Measurements from ENCODE around the gene RIOK1. TPM values are rescaled to one million over a fixed set of nuclear protein-coding genes. Genes with fewer than 3 reads are reported as not detected.
"Not testable (repeated sequence)": the region's sequence is repeated elsewhere in the genome, so short reads cannot be mapped to it uniquely, and the experiment has no call there.

Gene RIOK1
- total RNA-seq, 1 donor from 2014 or later = 24.1 TPM

DNA sequence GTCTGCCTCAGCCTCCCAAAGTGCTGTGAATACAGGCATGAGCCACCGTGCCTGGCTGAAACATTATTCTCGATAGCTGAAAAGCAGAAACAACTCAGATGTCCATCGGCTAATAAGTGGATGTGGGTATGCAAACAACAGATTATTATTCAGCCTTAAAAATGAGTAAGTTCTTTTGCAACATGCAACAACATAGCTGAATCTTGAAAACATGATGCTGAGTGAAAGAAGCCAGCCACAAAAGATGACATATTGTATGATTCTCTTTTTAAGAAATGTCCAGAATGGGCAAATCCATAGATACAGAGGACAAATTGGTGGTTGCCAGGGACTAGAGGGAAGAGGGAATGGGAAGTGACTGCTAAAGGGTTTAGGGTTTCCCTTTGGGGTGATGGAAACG, 61.7 kb downstream of the RIOK1 start:
- H3K36me3 Mint-ChIP-seq = no peaks in the 10 kb centered on the region
- DNase-seq (ENCODE audit: low spot score in 2 of 2, unreplicated experiment in 2 of 2) = no peak
- H3K27ac Mint-ChIP-seq = no peak overlapping the region
- TF ChIP-seq, protein P1, sequence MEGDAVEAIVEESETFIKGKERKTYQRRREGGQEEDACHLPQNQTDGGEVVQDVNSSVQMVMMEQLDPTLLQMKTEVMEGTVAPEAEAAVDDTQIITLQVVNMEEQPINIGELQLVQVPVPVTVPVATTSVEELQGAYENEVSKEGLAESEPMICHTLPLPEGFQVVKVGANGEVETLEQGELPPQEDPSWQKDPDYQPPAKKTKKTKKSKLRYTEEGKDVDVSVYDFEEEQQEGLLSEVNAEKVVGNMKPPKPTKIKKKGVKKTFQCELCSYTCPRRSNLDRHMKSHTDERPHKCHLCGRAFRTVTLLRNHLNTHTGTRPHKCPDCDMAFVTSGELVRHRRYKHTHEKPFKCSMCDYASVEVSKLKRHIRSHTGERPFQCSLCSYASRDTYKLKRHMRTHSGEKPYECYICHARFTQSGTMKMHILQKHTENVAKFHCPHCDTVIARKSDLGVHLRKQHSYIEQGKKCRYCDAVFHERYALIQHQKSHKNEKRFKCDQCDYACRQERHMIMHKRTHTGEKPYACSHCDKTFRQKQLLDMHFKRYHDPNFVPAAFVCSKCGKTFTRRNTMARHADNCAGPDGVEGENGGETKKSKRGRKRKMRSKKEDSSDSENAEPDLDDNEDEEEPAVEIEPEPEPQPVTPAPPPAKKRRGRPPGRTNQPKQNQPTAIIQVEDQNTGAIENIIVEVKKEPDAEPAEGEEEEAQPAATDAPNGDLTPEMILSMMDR (IDR thresholded peaks at IDR 0.05; ENCODE audit: unreplicated experiment) = no peak
- no peak overlapping the region for H3K4me3 Mint-ChIP-seq
- no peaks in the 10 kb centered on the region for H3K9me3 Mint-ChIP-seq
- no peaks in the 10 kb centered on the region for H3K27me3 Mint-ChIP-seq (ENCODE audit: low read depth)
- peaks cover 4% of the 10 kb centered on the region for H3K4me1 Mint-ChIP-seq

DNA sequence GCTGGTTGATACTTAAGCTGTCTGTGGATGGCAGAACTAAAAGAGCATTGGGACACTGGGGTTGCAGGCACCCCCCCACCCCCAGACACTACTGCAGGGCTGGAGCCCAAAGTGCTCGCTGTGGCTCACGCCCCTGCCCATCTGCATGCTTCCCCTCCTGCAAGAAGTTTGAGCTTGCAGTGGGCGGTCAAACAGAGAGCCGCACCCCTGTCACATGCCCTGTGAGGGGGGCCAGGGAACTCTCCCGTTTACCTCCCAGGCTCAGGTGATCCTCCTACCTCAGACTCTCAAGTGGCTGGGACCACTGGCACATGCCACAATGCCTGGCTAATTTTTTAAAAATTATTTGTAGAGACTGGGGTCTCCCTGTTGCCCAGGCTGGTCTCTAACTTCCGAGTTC, 63.3 kb downstream of the RIOK1 start:
- peaks cover 6% of the 10 kb centered on the region for H3K9me3 Mint-ChIP-seq

DNA sequence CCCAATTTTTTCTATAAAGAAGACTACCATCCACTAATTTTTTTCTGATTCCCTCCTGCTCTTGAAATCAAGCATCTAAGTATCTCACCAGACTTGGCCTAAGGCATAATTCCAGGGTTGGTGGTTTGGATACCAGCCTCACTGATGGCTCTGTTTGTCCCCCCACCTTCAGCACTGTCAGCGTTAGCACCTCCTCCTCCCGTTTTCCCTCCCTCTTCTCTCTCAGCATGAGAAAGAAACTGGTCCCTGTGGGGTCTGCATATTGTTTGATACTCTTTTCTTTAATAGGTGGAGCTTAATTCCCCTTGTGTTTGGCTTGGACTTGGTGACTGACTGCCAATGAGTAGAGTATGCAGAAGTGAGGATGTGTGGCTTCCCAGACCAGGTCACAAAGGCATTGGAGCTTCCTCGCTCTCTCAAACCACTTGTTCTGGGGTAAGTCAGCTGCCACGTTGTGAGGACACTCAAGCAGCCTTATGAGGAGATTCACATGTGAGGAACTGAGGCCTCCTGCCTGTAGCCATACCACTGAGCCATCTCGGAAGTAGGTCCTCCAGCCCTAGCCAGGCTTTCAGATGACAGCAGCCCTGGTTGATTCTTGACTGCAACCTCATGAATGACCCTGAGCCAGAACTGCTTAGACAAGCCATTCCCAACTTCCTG, 65.2 kb downstream of the RIOK1 start:
- no peaks in the 10 kb centered on the region for H3K36me3 Mint-ChIP-seq
- TF ChIP-seq, protein P1 (IDR thresholded peaks at IDR 0.05; ENCODE audit: unreplicated experiment) = no peak
- H3K4me1 Mint-ChIP-seq = peaks cover 9% of the 10 kb centered on the region
- peaks cover 6% of the 10 kb centered on the region for H3K9me3 Mint-ChIP-seq
- no peaks in the 10 kb centered on the region for H3K27me3 Mint-ChIP-seq (ENCODE audit: low read depth)
- H3K4me3 Mint-ChIP-seq = no peak overlapping the region
- no peak for DNase-seq (ENCODE audit: low spot score in 2 of 2, unreplicated experiment in 2 of 2)
- H3K27ac Mint-ChIP-seq = no peak overlapping the region

More for the DNA sequence above, 63.3 kb downstream of the RIOK1 start:
- no peak overlapping the region for H3K27ac Mint-ChIP-seq
- DNase-seq (ENCODE audit: low spot score in 2 of 2, unreplicated experiment in 2 of 2) = no peak
- no peaks in the 10 kb centered on the region for H3K36me3 Mint-ChIP-seq
- peaks cover 7% of the 10 kb centered on the region for H3K4me1 Mint-ChIP-seq
- TF ChIP-seq, protein P1 (IDR thresholded peaks at IDR 0.05; ENCODE audit: unreplicated experiment) = no peak
- H3K4me3 Mint-ChIP-seq = no peak overlapping the region
- no peaks in the 10 kb centered on the region for H3K27me3 Mint-ChIP-seq (ENCODE audit: low read depth)

DNA sequence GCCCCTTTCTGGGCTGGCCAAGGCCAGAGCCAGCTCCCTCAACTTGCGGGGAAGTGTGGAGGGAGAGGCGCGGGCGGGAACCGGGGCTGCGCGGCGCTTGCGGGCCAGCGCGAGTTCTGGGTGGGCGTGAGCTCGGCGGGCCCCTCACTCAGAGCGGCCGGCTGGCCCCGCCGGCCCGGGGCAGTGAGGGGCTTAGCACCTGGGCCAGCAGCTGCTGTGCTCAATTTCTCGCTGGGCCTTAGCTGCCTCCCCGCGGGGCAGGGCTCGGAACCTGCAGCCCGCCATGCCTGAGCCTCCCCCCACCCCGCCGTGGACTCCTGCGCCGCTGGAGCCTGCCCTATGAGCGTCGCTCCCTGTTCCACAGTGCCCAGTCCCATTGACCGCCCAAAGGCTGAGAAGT, 66.7 kb downstream of the RIOK1 start:
- not testable (repeated sequence) for H3K9me3 Mint-ChIP-seq; H3K27me3 Mint-ChIP-seq (ENCODE audit: low read depth); H3K4me1 Mint-ChIP-seq; H3K27ac Mint-ChIP-seq; H3K36me3 Mint-ChIP-seq; DNase-seq (ENCODE audit: low spot score in 2 of 2, unreplicated experiment in 2 of 2); H3K4me3 Mint-ChIP-seq

DNA sequence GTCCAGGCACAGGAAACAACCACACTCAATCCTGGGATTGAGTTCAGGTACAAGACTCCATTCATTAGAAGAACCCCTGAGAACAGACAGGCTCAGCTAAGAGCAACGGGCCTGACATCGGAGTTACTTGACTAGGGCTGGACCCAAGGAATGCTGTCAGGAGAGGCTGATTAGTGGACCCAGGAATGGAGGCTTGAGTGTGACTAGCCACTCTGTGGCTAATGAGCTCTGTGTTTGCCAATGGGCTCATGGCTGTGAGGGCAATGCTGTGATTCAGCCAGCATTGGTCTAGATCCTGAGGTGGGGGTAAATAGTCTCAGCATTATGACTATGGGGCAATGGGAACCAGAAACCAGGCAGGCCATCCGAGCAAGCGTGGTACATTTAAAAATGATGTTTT, 71.8 kb downstream of the RIOK1 start:
- DNase-seq (ENCODE audit: low spot score in 2 of 2, unreplicated experiment in 2 of 2) = no peak
- Mint-ChIP-seq H3K4me3 (no peak overlapping the region), H3K27me3 (ENCODE audit: low read depth) (no peaks in the 10 kb centered on the region), H3K36me3 (no peaks in the 10 kb centered on the region), H3K9me3 (peaks cover 6% of the 10 kb centered on the region), H3K4me1 (peaks cover 19% of the 10 kb centered on the region), H3K27ac (no peak overlapping the region)
- TF ChIP-seq, protein P1 (IDR thresholded peaks at IDR 0.05; ENCODE audit: unreplicated experiment) = no peak

DNA sequence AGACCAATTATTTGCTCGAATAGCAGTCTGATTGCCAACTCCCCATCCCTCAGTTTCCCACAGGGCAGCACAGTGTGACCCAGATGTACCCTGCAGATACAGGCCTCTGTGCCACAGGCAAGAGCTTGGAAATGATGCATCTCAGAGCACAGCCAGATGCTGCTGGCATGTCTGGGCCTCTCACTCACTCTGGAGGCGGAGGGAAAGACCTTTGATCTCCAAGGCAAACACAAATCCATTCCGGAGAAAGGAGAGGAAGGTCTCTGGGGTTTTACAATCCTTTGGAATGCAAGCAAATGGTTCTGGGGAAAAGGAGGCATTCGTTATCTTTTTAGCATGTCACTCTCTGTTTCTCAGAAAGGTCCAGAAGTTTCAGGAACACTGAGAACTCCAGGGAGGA, 74.2 kb downstream of the RIOK1 start:
- Mint-ChIP-seq H3K9me3 (no peaks in the 10 kb centered on the region), H3K27ac (peak overlapping the region; percentile 84), H3K4me1 (peaks cover 34% of the 10 kb centered on the region), H3K4me3 (no peak overlapping the region), H3K27me3 (ENCODE audit: low read depth) (no peaks in the 10 kb centered on the region), H3K36me3 (no peaks in the 10 kb centered on the region)
- DNase-seq (ENCODE audit: low spot score in 2 of 2, unreplicated experiment in 2 of 2) = no peak
- TF ChIP-seq, protein P1 (IDR thresholded peaks at IDR 0.05; ENCODE audit: unreplicated experiment) = no peak
